HG03457 (cell line): Measurements from ENCODE around the gene HPS5.

Experiments
- ATAC-seq: cut with Tn5 transposase; IDR thresholded peaks from one replicate; pipeline ENCODE4 v1.9.1; 2021; ENCODE audit warnings: moderate number of reproducible peaks; ENCODE audit not compliant: unreplicated experiment

The HPS5 gene

DNA sequence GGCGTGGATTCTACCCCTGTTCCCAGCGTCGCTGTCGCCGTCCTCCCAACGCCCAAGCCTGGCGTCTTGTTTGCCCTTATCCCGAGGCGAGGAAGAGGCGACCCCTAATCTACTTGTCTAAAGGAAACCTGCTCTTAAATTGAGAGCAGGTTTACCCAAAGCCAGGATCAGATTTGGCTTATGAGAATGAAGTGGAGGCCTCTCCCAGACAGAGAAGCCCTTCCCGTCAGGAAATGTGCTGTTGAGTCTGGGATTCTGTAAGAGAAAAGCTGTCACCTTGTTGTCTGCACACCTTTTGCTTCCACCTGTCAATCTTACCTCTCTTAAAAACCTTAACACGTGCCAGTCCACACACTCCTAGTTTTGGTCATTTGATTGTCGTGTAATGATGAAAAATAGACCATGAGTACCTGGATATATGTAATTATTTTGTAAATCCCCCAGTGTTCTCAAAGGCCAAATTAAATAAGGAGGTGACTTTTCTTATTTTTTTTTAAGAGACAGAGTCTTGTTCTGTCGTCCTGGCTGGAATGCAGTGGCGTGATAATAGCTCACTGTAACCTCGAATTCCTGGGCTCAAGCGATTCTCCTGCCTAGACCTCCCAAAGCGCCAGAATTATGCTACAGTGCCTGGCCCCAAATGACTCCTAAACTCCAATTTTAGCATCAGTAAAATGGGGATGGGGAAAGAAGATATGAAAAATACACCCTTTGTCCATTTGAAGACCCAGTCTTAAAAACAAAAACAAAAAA, 1.1 kb upstream of the HPS5 start:
- no peak for ATAC-seq

GRCh38 chr11:18321578-18321968, 367 bp downstream of the HPS5 start:
- ATAC-seq: peak; percentile 3

DNA sequence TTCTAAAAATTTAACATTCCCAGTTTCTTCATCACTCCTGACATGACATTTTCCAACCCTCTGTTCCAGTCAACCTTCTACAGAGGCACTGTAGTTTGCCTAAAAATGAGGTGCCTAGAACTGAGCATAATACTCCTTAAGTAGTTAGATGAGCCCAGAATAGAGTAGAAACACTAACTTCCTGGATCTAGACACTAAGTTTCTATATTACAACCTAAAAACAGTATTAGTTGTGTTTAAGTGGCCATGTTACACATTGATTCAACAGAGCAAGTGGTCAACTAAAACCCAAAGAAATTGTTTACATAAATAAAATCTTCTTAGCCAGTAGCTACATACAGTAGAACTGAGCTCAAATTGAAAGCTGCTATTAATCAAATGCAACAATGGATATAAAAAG, 1.3 kb downstream of the HPS5 start:
- no peak for ATAC-seq

- ATAC-seq: no peak
Measured at GRCh38 chr11:18319914-18320313, 2.0 kb downstream of the HPS5 start.

GRCh38 chr11:18317551-18317950, 4.4 kb downstream of the HPS5 start:
- ATAC-seq: no peak

DNA sequence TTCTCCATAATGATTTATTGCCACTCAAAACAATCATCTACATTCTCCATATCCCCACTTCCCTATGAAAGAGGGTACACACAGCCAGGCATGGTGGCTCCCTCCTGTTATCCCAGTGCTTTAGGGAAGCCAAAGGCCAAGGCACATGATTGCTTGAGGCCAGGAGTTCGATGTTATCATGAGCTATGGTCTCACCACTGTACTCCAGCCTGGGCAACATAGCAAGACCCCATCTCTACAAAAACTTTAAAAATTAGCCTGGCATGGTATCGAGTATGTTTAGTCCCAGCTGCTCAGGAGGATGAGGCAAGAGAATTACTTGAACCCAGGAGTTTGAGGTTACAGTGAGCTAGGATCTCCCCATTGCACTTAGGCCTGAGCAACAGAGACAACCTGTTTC, 6.0 kb downstream of the HPS5 start:
- ATAC-seq: no peak

- no peak for ATAC-seq
Measured at GRCh38 chr11:18314784-18315523, 7.0 kb downstream of the HPS5 start.

DNA sequence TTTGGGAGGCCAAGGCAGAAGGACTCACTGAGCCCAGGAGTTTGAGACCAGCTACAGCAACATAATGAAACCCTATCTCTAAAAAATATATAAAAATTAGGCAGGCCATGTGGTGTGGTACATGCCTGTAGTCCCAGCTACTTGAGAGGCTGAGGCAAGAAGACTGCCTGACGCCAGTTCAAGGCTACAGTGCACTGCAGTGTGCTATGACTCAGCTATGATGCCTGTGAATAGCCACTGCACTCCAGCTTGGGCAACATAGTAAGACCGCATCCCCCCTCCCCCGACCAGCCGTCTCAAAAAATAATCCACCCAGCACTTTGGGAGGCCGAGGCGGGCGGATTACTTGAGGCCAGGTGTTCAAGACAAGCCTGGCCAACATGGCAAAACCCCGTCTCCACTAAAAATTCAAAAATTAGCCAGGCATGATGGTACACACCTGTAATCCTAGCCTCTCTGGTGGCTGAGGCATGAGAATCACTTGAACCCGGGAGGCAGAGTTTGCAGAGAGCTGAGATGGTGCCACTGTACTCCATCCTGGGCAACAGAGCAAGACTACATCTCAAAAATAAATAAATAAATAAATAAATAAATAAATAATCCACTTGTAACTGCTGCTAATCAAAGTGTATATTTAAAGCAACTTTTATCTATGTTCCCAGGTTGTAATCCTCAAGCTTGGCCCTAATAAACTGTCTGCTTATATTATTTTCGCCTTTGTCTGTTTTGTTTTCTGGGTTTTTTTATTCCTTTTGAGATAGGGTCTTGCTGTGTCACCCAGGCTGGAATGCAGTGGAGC, 7.8 kb downstream of the HPS5 start:
- no peak for ATAC-seq

DNA sequence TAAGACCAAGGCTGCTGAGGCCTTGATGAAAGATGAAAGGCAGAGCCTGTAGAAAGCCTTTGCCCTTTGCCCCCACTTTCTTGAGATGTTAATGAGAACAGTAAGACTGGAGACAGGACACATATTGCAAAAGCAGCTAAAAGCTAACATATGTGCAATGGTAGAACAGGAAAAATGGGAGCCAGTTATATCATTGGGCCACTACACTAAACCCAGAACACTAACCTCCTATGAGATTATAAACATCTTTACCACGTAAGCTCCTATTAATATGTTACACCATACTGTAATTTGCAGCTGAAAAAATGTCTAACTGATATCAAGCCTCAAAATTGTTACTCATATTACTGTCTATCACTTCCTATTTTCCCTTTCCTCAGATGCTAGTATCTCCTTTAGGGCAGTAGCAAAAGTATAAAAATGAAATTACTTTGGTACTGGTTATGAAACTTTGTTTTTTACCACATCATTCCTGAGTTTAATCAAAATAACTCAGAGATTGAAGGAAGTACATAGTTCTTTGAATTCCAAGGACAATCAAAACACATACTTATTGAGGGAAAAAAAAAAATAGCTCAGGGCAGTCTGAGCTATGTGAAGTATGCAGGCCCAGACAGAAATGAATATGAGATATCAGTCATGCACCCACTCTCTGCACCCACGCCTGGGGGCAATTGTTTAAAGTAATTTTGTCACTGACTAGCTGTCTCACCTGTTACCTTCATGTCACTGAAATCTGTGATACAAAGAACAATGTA, 9.1 kb downstream of the HPS5 start:
- ATAC-seq: no peak

DNA sequence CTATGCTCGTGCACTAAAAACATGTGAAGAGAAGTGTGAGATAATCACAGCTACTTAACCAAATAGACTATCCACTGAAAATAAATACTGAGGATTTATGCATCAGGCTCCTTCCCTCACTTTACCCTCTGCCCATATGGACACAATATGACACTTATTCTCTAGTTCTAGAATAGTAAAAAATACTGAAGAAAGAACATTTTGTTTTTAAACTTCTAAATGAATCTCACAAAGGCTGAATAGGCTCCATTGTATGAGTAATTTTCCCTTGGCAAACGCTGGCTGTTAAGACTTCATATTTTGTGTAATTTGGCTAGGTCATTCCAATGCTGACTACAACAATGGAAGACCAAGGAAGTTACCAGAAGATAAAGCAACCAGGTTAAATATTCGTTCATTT, 9.9 kb downstream of the HPS5 start:
- no peak for ATAC-seq

- no peak for ATAC-seq
Measured at GRCh38 chr11:18310800-18311340, 11.1 kb downstream of the HPS5 start.

DNA sequence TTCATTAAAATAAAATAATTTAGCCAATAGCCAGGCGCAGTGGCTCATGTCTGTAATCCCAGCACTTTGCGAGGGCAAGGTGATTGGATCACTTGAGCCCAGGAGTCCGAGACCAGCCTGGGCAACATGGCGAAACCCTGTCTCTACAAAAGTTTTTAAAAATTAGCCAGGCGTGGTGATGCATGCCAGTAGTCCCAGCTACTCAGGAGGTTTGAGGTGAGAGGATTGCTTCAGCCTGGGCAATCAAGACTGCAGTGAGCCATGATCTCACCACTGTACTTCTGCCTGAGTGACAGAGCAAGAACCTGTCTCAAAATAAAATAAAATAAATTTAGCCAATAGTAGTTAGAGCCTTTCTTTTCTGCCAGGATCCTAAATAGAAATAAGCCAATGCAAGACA, 12.2 kb downstream of the HPS5 start:
- ATAC-seq: no peak

DNA sequence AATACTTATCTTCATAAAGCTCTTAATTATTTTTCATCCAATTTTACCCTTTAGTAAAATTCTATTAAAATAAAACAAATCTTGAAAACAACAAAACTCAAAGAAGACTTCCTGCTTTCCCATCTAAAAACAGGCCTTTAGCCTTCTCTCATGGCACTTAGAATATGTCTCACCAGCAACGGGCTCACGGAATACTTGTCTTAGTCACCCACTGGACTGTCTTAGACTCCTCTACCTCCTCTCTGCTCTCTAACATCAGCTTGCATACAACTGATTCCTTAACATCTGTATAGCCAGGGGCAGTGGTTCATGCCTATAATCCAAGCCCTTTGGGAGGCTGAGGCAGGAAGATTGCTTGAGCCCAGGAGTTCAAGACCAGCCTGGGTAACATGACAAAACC, 13.7 kb downstream of the HPS5 start:
- no peak for ATAC-seq

- no peak for ATAC-seq
Measured at GRCh38 chr11:18307461-18308139, 14.3 kb downstream of the HPS5 start.

DNA sequence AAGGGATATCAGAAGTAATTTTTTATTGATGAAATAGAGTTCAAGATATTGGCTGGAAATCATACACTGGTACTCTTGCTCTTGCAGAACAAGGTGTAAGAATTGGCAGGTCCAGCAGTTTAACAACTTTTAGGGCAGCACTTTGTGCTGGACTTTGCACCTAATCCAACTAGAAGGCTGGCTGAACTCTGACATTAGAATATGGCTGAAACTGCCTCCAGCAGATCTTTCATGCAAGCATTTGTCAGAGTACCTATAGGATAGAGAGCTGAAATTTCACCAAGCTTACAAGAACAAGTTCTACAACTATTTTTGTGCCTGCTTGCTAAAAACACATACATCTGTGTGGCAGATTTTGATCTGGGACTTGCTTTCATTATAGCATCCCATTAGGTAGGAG, 17.2 kb downstream of the HPS5 start:
- no peak for ATAC-seq

GRCh38 chr11:18299721-18300120, 22.2 kb downstream of the HPS5 start:
- ATAC-seq: no peak

DNA sequence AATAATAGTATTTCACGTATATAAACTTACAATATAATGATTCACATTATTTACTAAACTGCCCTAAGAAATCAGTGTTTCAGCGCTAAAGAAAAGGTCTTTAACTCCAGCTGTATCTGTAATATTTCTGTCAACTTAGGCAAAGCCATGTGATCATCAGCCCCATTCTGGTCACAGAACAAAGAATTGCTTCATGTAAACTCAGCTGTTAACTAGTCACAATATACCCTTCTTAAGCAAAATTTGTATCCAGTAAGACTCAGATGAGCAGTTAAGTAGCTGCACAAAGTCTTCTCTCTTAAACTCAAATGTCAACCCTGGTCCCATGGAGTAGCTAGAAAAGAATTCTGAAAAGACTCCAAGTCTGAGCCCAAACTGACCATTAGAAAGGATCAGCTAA, 26.6 kb downstream of the HPS5 start:
- no peak for ATAC-seq

GRCh38 chr11:18294862-18295261, 27.1 kb downstream of the HPS5 start:
- no peak for ATAC-seq

DNA sequence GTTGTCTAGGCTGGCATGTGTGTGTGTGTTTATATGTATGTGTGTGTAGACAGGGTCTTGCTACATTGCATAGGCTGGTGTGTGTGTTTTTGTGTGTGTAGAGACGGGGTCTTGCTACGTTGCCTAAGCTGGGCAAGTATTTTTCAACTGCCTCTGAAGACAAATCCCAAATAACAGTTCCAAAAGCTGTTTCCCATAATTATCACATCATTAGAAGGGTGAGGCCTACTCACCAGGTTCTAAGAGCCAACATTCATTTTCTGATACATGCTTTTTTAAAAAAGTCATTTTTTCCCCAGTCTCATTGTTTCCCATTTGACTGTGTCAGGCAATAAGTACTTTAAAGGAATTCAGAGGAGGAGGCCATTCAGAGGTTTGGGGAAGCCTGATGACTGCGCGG, 33.0 kb downstream of the HPS5 start:
- no peak for ATAC-seq

DNA sequence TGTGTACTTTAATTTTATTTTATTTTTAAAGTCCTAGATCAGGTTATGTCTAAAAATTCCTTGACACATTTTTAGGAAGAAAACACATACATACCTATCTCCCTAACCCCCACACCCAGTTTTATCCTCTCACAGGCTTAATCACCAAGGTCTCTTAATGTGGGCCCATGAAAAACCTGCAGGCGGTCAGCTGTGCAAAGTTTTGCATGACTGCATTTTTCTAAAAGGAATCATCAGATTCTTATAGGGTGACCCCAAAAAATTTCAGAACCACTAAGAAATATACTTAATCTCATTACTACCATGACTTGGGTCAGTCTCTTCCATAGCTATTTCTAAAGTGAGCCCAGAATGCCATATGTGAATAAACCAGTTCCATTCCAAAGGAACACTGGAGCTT, 36.1 kb downstream of the HPS5 start:
- no peak for ATAC-seq
